ENCODE data around the gene SMIM44.
A peak's percentile ranks its signal among the peaks of the same experiment; 100 is the strongest.

The SMIM44 gene

GRCh38 chr19:3504735-3505134 lies 21.5 kb upstream of the SMIM44 start:
- no peak for FAIRE-seq
- no peak for DNase-seq (ENCODE audit: extremely low spot score, insufficient read length, low read depth)

DNA sequence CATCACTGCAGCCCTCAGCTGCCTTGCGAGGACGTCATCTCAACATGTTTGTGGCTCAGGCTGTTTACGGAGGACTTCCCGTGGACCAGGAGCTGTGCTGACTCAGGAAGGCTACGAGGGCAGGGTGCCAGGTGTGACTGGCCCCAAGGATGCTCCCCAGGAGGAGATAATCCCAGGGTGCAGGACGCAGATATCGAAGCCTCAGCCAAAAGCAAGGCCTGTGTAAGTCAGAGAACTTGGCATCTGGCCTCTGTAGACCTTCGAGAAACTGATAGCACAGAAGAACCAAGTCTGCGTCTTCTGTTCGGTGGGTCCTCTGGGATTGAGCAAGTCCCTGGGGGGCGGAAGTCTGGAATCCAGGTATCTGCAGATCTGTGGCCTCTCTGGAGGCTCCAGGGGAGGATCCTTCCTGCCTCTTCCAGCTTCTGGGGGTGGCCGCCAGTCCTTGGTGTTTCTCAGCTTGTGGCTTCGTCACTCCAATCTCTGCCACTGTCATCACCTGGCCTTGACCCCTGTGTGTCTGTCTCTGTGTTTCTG lies 19.9 kb upstream of the SMIM44 start:
- FAIRE-seq: no peak
- DNase-seq (ENCODE audit: extremely low spot score, insufficient read length, low read depth): no peak

GRCh38 chr19:3501780-3502179 lies 18.5 kb upstream of the SMIM44 start:
- no peak for FAIRE-seq
- no peak for DNase-seq (ENCODE audit: extremely low spot score, insufficient read length, low read depth)

- DNase-seq (ENCODE audit: extremely low spot score, insufficient read length, low read depth) (peak; percentile 88), FAIRE-seq (peak; percentile 99)
These were observed 17.3 kb upstream of the SMIM44 start, which contains the start of gene DOHH for GRCh38 chr19:3500429-3501101. Gene DOHH, minus strand, starts transcription at chr19:3500674. Its CDS starts 3,860 bp downstream, at chr19:3496814.

DNA sequence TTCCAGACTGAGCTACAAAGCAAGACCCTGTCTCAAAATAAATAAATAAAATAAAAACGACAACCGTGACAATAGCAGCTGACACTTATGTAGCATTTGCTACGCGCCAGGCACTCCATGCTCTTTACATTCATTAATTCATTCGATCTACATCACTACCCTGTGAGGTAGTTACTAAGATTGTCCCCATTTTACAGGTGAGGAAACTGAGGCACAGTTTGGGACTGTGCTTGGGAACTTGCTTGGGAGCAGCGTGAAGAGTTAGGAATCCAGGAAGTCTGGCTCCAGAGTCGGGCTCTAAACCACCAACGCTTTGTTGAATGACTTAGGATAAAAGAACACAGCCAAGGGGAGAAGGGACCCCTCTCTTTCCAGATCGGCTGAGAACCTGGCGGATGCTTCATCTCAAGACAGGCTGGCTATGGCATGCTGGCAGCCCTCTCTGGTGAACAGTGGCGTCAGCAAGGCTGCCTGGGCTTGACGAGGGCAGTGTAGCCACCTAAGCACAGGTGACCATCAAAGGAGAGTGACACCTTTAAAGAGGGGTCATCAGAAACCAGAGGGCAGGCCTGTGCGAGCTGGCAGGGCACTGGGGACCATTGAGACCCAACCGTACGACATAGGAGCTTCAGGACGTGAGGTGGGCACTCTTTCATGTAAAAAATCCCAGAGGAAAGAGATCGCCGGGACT lies 16.6 kb upstream of the SMIM44 start:
- FAIRE-seq (no peak), DNase-seq (ENCODE audit: extremely low spot score, insufficient read length, low read depth) (no peak)

GRCh38 chr19:3497757-3498520 lies 14.7 kb upstream of the SMIM44 start:
- DNase-seq (ENCODE audit: extremely low spot score, insufficient read length, low read depth): no peak
- FAIRE-seq: no peak

DNA sequence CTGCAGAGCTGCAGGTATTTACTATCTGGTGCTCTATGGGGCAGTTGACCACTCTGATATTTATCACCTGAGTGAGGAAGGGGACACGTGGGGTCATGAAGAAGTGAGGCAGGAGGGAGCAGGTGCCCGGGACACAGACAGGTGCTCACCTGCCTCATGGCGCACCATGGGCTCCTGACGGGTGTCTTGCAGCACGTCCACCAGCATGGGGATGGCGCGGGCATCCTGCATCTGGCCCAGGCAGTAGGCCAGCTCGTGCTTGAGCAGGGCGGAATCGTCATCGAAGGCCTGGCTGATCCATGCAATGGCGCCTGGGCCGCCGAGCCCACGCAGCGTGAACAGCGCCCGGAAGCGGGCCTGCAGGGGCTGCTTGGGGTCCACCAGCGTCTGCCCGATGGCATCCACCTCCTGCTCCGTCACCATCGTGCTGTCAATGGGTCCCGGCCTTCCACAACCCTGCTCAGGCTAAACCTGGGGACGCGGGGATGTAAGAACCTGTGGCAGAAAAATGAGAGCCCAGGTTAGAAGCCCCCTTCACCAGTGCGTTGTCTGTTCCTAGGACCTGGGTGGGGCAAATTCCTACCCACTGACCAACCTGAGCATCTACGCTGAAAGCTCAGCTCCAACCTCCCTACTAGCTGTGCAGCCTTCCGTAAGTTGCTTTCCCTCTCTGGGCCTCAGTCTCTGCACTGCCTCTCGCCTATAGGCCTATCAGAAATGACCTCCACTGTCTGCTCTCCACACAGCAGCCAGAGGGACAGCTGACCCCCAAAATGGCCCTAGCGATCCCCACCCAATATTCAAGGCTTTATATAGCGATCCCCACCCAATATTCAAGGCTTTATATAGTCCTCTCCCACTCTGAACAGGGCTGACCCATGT lies 13.4 kb upstream of the SMIM44 start:
- no peak for FAIRE-seq
- no peak for DNase-seq (ENCODE audit: extremely low spot score, insufficient read length, low read depth)

- DNase-seq (ENCODE audit: extremely low spot score, insufficient read length, low read depth) (no peak), FAIRE-seq (no peak)
These were observed 11.3 kb upstream of the SMIM44 start for GRCh38 chr19:3494559-3494958.

DNA sequence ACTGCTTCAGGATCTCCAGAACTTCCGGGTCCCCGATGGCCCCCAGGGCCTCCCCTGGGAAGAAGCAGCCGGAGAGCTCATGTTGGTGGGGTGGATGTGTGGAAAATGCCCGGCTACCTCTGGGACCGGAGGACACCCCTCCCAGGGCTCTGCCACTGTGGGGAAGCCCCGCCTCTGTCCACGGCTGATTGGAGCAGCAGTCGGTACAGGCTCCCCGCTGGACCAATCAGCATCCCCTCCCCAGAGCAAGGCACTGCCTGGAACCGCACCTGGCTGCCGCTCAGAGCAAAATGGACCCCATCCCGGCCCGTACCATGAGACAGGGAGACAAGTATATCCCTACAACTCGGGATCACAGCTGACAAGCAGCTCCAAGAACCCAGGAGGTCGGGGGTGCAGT lies 10.8 kb upstream of the SMIM44 start:
- no peak for DNase-seq (ENCODE audit: extremely low spot score, insufficient read length, low read depth)
- FAIRE-seq: no peak

DNA sequence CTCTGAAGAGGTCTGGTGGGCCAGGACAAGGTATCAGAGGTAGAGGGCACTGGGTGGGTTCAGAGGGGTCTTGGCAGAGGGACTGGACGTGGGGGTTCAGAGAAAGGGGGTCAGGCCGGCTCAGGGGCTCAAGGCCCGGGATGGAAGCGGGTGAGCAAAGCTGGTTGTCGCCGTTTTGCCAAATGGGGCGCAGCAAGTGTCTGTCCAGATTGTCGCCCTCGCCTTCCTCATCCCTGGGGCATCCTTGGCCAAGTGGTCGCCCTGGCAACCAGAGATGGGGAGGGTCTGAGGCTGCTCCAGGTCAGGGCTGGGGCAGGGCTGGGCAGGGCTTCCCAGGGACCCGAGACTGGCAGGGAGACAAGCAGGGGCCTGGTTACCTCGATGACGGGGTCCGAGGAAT lies 10.4 kb upstream of the SMIM44 start:
- FAIRE-seq: no peak
- DNase-seq (ENCODE audit: extremely low spot score, insufficient read length, low read depth): no peak

- FAIRE-seq (no peak), DNase-seq (ENCODE audit: extremely low spot score, insufficient read length, low read depth) (no peak)
These were observed 9.7 kb upstream of the SMIM44 start for GRCh38 chr19:3492919-3493318.

- no peak for DNase-seq (ENCODE audit: extremely low spot score, insufficient read length, low read depth)
- no peak for FAIRE-seq
These were observed 9.0 kb upstream of the SMIM44 start for GRCh38 chr19:3492131-3492839.

- FAIRE-seq (no peak), DNase-seq (ENCODE audit: extremely low spot score, insufficient read length, low read depth) (no peak)
These were observed 8.3 kb upstream of the SMIM44 start for GRCh38 chr19:3491396-3492119.

GRCh38 chr19:3482507-3483225 lies 575 bp downstream of the SMIM44 start:
- FAIRE-seq (no peak), DNase-seq (ENCODE audit: extremely low spot score, insufficient read length, low read depth) (no peak)

- DNase-seq (ENCODE audit: extremely low spot score, insufficient read length, low read depth) (no peak), FAIRE-seq (no peak)
These were observed 1.8 kb downstream of the SMIM44 start for GRCh38 chr19:3481241-3482090.

GRCh38 chr19:3480383-3481091 lies 2.7 kb downstream of the SMIM44 start, which contains the start of gene SMIM24:
Gene SMIM24, minus strand, starts transcription at chr19:3480525. Its CDS starts 62 bp downstream, at chr19:3480463.
- FAIRE-seq: no peak

More at GRCh38 chr19:3480383-3481091, 2.7 kb downstream of the SMIM44 start, which contains the start of gene SMIM24:
- DNase-seq (ENCODE audit: extremely low spot score, insufficient read length, low read depth): no peak
